Activated CD8-positive, alpha-beta T cell treated with anti-CD3 and anti-CD28 coated beads for 36 hours (primary cell): Measurements from ENCODE around the gene TM9SF3. TPM values are rescaled to one million over a fixed set of nuclear protein-coding genes. Genes with fewer than 3 reads are reported as not detected.

Experiments
- ATAC-seq: fragments of 200-7000 bp; cut with Tn5 transposase; one replicate; pipeline ENCODE4 v1.10.0; 2021; ENCODE audit warnings: mild to moderate bottlenecking, moderate library complexity
- CTCF ChIA-PET: fragments of 350-600 bp; sonication (Branson Sonifier 250); formaldehyde crosslinking; loops from one replicate; lab custom pipeline; 2021; ENCODE audit warnings: antibody characterized with exemption; lab: Charles Lee
- POLR2A ChIA-PET: fragments of 350-600 bp; sonication (Branson Sonifier 250); formaldehyde crosslinking; loops from one replicate; lab custom pipeline; 2021; ENCODE audit warnings: antibody characterized with exemption; lab: Charles Lee
- DNase-seq: peaks from one replicate; pipeline ENCODE4 v3.0.0-alpha.2; 2020
- H3K27ac Mint-ChIP-seq: one replicate; pipeline ENCODE4 v1.8.0; 2021; ENCODE audit warnings: mild to moderate bottlenecking, mixed read lengths
- H3K27me3 Mint-ChIP-seq: one replicate; pipeline ENCODE4 v1.8.0; 2021; ENCODE audit warnings: mixed read lengths
- H3K36me3 Mint-ChIP-seq: one replicate; pipeline ENCODE4 v1.8.0; 2021; ENCODE audit warnings: low read depth, mixed read lengths
- H3K4me1 Mint-ChIP-seq: one replicate; pipeline ENCODE4 v1.8.0; 2021; ENCODE audit warnings: low read depth, mixed read lengths
- H3K4me3 Mint-ChIP-seq: one replicate; pipeline ENCODE4 v1.8.0; 2021; ENCODE audit warnings: mild to moderate bottlenecking, moderate library complexity, mixed read lengths
- H3K9me3 Mint-ChIP-seq: one replicate; pipeline ENCODE4 v1.8.0; 2021; ENCODE audit warnings: mixed read lengths
- CTCF ChIP-seq: fragments of 200-600 bp; IDR thresholded peaks from one replicate; pipeline ENCODE4 v1.8.0; 2022; ENCODE audit warnings: antibody characterized with exemption, mild to moderate bottlenecking
- intact Hi-C: fragments of 100-400 bp; cut with micrococcal nuclease; formaldehyde crosslinking; loops from one replicate; pipeline ENCODE4 v1.10.0; 2022
- total RNA-seq, 2 experiments: library from RNA; stranded (reverse); gene quantifications; one replicate each; pipeline ENCODE4 v1.2.3, GENCODE V29; 2021

The TM9SF3 gene
- total RNA-seq, 2 experiments from 2014 or later = 66.4 to 71.1 TPM

GRCh38 chr10:96496281-96496925 lies 90.4 kb downstream of the TM9SF3 start:
- CTCF ChIA-PET = interaction anchor here (1.0 kb wide), 1 partner anchor 15 kb away, joined by 3 read pairs; no protein-coding TSS in a partner anchor
- Mint-ChIP-seq H3K36me3 (no peaks in the 10 kb centered on the region), H3K4me1 (no peaks in the 10 kb centered on the region), H3K4me3 (no peak overlapping the region), H3K27ac (no peak overlapping the region), H3K9me3 (no peaks in the 10 kb centered on the region), H3K27me3 (peaks cover 4% of the 10 kb centered on the region)
- DNase-seq (peak; percentile 29), ATAC-seq (no peak)
- intact Hi-C loops = no loop called here
- POLR2A ChIA-PET = no interaction called here
- TF ChIP-seq CTCF = no peak

- no peak for TF ChIP-seq CTCF
- Mint-ChIP-seq H3K4me3 (no peak overlapping the region), H3K27ac (no peak overlapping the region), H3K27me3 (peaks cover 4% of the 10 kb centered on the region), H3K9me3 (no peaks in the 10 kb centered on the region), H3K36me3 (no peaks in the 10 kb centered on the region), H3K4me1 (no peaks in the 10 kb centered on the region)
- POLR2A ChIA-PET = no interaction called here
- CTCF ChIA-PET = no interaction called here
- ATAC-seq = no peak
- no peak for DNase-seq
- intact Hi-C loops = no loop called here
These were observed 91.3 kb downstream of the TM9SF3 start for GRCh38 chr10:96495544-96495943.

GRCh38 chr10:96494694-96495093 lies 92.1 kb downstream of the TM9SF3 start:
- Mint-ChIP-seq H3K4me1 (no peaks in the 10 kb centered on the region), H3K4me3 (no peak overlapping the region), H3K27ac (no peak overlapping the region), H3K36me3 (no peaks in the 10 kb centered on the region), H3K27me3 (peaks cover 4% of the 10 kb centered on the region), H3K9me3 (no peaks in the 10 kb centered on the region)
- DNase-seq (no peak), ATAC-seq (no peak)
- CTCF ChIA-PET = no interaction called here
- POLR2A ChIA-PET = no interaction called here
- intact Hi-C loops = no loop called here
- no peak for TF ChIP-seq CTCF

- POLR2A ChIA-PET = no interaction called here
- CTCF ChIA-PET = no interaction called here
These were observed 92.8 kb downstream of the TM9SF3 start for GRCh38 chr10:96493871-96494525.

More at GRCh38 chr10:96493871-96494525, 92.8 kb downstream of the TM9SF3 start:
- Mint-ChIP-seq H3K4me3 (no peak overlapping the region), H3K36me3 (no peaks in the 10 kb centered on the region), H3K27ac (no peak overlapping the region), H3K9me3 (no peaks in the 10 kb centered on the region), H3K27me3 (peaks cover 4% of the 10 kb centered on the region), H3K4me1 (no peaks in the 10 kb centered on the region)
- intact Hi-C loops = no loop called here
- ATAC-seq (no peak), DNase-seq (no peak)
- no peak for TF ChIP-seq CTCF
